ENCODE results near the gene RBMS3.
"Not testable (repeated sequence)": the region's sequence is repeated elsewhere in the genome, so short reads cannot be mapped to it uniquely, and the experiment has no call there.

The RBMS3 gene

GRCh38 chr3:29642393-29643033 lies 361.6 kb downstream of the RBMS3 start:
- no peak for DNase-seq

GRCh38 chr3:29643034-29643425 lies 362.2 kb downstream of the RBMS3 start:
- no peak for DNase-seq

GRCh38 chr3:29644261-29644660 lies 363.4 kb downstream of the RBMS3 start:
- DNase-seq, result no peak

DNA sequence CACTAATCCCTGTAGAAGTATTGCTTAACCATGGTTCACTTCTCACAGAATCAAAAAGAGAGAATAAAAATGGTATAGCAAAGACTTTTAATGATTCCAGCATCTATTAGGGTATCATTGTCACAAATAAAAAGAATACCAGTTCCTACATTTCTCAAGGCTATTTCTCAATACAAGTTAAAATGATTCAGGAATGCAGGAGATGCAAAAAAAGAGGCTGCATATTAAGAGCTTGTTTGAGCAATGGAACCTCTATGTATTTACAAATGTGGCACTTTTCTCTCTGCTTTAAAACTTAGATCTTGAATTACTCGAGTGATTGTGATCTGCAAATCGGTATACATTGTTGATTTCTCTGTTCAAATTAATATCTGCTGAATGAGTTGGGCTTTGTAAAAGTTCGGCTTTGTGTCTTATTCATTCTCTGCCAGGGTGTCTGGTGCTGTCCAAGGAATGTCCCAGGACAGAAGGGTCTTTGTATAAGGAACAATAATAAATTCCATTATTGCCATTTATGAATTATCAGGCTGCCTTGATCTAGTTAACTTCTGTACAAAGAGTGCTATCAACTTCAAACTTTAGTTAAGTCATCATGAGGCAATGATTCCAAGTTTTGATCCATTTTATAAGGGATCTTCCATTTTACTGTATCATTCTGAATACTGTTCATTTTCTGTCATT lies 364.2 kb downstream of the RBMS3 start:
- DNase-seq, result no peak

DNA sequence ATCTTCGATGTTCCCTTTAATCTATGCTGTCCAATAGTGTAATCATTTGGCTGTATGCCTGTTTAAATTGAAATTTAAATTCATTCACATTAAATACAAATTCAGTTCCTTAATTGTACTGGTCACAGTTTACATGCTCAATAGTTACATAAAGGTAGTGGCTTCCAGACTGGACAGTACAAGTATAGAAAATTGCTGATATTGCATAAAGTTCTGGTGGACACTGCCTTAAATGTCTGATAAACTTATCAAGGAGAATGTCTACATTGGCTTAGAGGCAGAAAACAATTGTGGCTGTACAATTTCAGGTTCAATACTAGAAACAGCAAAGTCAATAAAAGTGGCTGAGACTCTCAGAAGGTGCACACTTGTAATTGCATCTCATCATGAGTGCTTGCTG lies 365.2 kb downstream of the RBMS3 start:
- peak; percentile 9 for DNase-seq

GRCh38 chr3:29649815-29650547 lies 369.1 kb downstream of the RBMS3 start:
- no peak for DNase-seq

GRCh38 chr3:29653680-29654079 lies 372.8 kb downstream of the RBMS3 start:
- DNase-seq, result no peak

GRCh38 chr3:29655015-29655747 lies 374.3 kb downstream of the RBMS3 start:
- no peak for DNase-seq

DNA sequence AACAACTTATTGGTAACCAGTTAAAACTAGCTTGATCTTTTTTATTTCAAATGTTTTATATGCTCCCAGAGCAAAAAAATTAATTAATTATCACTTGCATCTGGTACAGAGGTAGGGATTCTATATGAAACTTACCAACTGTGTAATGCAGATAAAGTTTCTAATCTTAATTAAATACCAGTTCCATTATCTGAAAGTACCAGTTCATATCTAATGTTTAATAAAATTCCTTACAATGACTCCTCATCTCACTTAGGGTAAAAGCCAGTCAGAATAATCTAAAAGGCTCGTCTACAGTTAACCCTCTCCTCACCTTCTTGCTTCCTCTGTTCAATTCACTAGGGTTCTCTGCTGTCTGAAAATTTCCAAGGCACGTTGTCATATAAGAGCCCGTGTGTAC lies 384.8 kb downstream of the RBMS3 start:
- DNase-seq, result no peak

GRCh38 chr3:29668233-29668632 lies 387.4 kb downstream of the RBMS3 start:
- no peak for DNase-seq

DNA sequence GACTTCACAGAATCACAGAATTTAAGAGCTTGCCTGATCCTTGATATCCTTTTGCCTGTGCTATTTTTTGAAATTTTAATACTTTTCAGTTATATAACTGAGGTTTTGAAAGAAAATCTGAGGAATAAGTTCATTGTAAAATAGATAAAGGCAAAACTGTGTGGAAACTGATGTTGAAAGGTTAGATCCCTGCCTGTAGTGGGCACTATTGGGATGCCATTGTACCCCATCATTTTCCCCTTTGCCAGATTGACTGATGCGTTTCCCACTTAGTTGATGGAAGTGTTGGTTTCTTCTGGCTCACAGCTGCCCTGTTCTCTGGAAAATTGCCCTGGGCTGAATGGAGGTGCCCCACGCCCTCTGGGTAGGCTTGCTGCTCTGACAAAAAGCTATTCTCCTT lies 387.9 kb downstream of the RBMS3 start:
- no peak for DNase-seq

DNA sequence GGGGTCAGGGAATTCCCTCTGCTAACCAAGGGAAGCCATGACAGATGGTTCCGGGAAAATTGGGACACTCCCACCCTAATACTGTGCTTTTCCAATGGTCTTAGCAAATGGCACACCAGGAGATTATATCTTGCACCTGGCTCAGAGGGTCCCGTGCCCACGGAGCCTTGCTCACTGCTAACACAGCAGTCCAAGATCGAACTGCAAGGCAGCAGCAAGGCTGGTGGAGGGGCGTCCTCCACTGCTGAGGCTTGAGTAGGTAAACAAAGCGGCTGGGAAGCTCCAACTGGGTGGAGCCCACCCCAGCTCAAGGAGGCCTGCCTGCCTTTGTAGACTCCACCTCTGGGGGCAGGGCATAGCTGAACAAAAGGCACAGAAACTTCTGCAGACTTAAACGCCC lies 389.6 kb downstream of the RBMS3 start:
- not testable (repeated sequence) for DNase-seq

- no peak for DNase-seq
Observed at GRCh38 chr3:29677421-29677820, 396.6 kb downstream of the RBMS3 start.

DNA sequence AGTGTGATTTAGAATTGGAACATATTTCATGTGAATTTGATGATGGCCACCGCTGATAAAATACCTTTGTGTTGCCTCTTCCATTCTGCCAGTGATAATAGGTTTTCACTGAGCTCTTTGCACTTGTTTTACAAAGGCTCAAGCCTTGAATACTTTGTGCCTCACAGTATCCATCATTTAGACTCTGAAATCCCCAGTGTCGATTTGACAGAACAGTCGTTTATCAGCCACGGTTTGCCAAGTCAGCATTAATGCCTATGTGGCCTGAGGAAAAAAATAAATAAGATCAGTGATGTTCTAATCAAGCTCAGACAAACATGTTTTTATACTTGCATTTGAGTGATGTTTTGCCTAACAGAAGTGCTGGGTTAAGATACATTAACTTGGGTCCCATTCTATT lies 399.1 kb downstream of the RBMS3 start:
- no peak for DNase-seq

GRCh38 chr3:29683018-29683993 lies 402.4 kb downstream of the RBMS3 start:
- no peak for DNase-seq

- DNase-seq, result no peak
Observed at GRCh38 chr3:29686889-29687592, 406.2 kb downstream of the RBMS3 start.

DNA sequence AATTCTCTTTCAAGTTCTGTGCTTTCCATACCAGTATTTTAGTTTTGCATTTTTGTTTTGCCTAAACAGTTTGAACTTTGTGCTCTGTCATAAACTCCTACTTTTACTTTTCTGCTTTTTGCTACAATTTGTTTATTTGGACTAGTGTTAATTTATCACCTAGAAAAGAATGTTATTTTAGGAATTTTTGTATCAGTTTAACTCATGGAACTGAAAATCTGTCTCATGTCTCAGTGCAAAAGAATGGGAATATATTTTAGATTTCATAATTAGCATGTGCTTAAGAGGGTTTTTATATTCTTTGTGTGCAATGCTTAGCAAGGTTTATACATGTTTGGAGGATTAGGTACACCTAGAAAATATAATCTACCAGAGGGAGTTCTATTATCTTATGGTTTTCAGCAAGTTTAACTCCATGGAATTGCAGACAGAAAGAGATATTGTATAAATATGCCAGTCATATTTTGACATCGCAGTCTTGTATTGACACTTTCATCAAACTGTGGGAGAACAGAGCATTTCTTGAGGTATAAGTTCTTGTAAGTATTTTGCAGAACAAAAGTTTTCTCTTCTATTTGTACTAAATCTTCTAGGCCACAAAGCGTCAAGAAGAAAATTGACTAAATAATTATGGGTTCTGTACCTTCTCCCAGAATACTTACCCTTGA lies 409.9 kb downstream of the RBMS3 start:
- DNase-seq, result no peak

GRCh38 chr3:29693863-29694262 lies 413.0 kb downstream of the RBMS3 start:
- no peak for DNase-seq

DNA sequence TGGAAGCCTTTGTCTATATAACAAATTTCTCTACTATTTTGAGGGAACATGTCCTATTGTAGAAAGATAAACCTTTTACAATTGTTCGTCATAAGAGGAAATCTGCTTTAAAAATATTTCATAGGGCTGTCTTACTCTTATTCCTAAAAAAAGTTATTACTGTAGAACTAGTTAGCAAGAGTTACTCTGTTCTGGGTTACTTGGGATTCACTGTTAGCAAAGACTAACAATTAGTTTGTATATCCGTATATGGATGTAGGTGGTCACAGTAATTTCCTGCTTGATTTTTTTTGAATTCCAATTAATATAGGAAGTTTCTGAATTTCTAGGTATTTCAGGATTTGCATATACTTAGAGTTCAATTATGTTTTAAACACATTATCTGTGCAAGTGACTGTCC lies 413.5 kb downstream of the RBMS3 start:
- DNase-seq, result no peak

GRCh38 chr3:29694783-29695182 lies 413.9 kb downstream of the RBMS3 start:
- DNase-seq, result no peak

- no peak for DNase-seq
Observed at GRCh38 chr3:29695201-29695600, 414.3 kb downstream of the RBMS3 start.
